K562 (cell line): ENCODE data around the gene MCU. TPM values are rescaled to one million over a fixed set of nuclear protein-coding genes. Genes with fewer than 3 reads are reported as not detected.
A peak's percentile ranks its signal among the peaks of the same experiment; 100 is the strongest.

Source experiments
- CBX1 ChIP-seq: sonication (generic); IDR thresholded peaks from 2 replicates; pipeline ENCODE4 v1.6.1; 2016; ENCODE audit warnings: antibody characterized with exemption, low read depth, mild to moderate bottlenecking
- DACH1 ChIP-seq: fragments of 450-650 bp; IDR thresholded peaks from 2 replicates; pipeline ENCODE4 v1.6.1; 2018; ENCODE audit not compliant: partially characterized antibody
- DIDO1 ChIP-seq: fragments of 450-650 bp; IDR thresholded peaks from 2 replicates; pipeline ENCODE4 v1.6.1; 2016; ENCODE audit warnings: low read depth, missing biosample characterization, missing genetic modification characterization
- HNRNPUL1 ChIP-seq: fragments of 200-400 bp; formaldehyde crosslinking; IDR thresholded peaks from 2 replicates; pipeline ENCODE4 v1.6.1; 2017; ENCODE audit warnings: low read length
- PCBP2 ChIP-seq: fragments of 200-400 bp; formaldehyde crosslinking; IDR thresholded peaks from 2 replicates; pipeline ENCODE4 v1.6.1; 2018; ENCODE audit warnings: low read length, low read depth, mild to moderate bottlenecking, moderate library complexity; ENCODE audit not compliant: poor library complexity, severe bottlenecking
- PHF21A ChIP-seq: fragments of 450-650 bp; IDR thresholded peaks from 2 replicates; pipeline ENCODE4 v1.6.1; 2017; ENCODE audit warnings: low read depth, borderline replicate concordance
- POLR3A ChIP-seq: IDR thresholded peaks from 2 replicates; pipeline ENCODE4 v1.6.1; 2011; ENCODE audit warnings: borderline replicate concordance, mild to moderate bottlenecking, moderate library complexity; ENCODE audit not compliant: insufficient read length, insufficient read depth; ENCODE audit errors: extremely low read depth
- POU5F1 ChIP-seq: fragments of 150-350 bp; IDR thresholded peaks from 2 replicates; pipeline ENCODE4 v1.6.1; 2014; ENCODE audit warnings: borderline replicate concordance, low read length, low read depth, mild to moderate bottlenecking; ENCODE audit not compliant: partially characterized antibody
- TAL1 ChIP-seq: fragments of 450-650 bp; IDR thresholded peaks from 2 replicates; pipeline ENCODE4 v1.6.1; 2016; ENCODE audit warnings: mild to moderate bottlenecking
- TFAM ChIP-seq: fragments of 250-450 bp; sonication (Bioruptor Pico); conservative IDR thresholded peaks from 2 replicates; pipeline ENCODE4 v1.5.0; 2021; ENCODE audit warnings: mild to moderate bottlenecking, moderate library complexity
- ZNF384 ChIP-seq: IDR thresholded peaks from 2 replicates; pipeline ENCODE4 v1.6.1; 2012; ENCODE audit warnings: low read depth, low read length, improper control_type of control experiment
- polyA plus RNA-seq, 8 experiments: library from polyadenylated mRNA; depleted of rRNA in 4 of 8; stranded (reverse) in 5 of 8; unstranded in 3 of 8; fragments of >200 nt; fragmentation: Nextera tagmentation in 2 of 8; fragmentation: Illumina TruSeq in 1 of 8; extraction: Ambion mirVana in 2 of 8; extraction: Trizol in 1 of 8; gene quantifications; 2 replicates each; pipeline versions ENCODE4 v1.2.1 to v1.2.3, GENCODE V29; 2011 to 2014; ENCODE audit warnings: inconsistent platforms in 1 of 8, missing spikeins in 1 of 8
- total RNA-seq, 7 experiments: library from RNA; depleted of rRNA in 6 of 7; stranded (reverse); fragments of >200 nt in 6 of 7; fragmentation: Illumina TruSeq in 2 of 7; extraction: Trizol in 2 of 7; gene quantifications; 2 replicates each; pipeline versions ENCODE4 v1.2.1 to v1.2.3, GENCODE V29; 2011 to 2021; ENCODE audit warnings: low replicate concordance in 1 of 7
- TF ChIP-seq, protein P1 (sequence below): fragments of 450-650 bp; formaldehyde crosslinking; conservative IDR thresholded peaks from 2 replicates; pipeline ENCODE4 v1.4.0; 2022; ENCODE audit warnings: mild to moderate bottlenecking, missing genetic modification characterization
- TF ChIP-seq, protein P2 (sequence below): fragments of 450-650 bp; IDR thresholded peaks from 2 replicates; pipeline ENCODE4 v1.6.1; 2017; ENCODE audit warnings: antibody characterized with exemption, mild to moderate bottlenecking
- TF ChIP-seq, protein P3 (sequence below): fragments of 250-450 bp; sonication (Bioruptor Pico); IDR thresholded peaks from 2 replicates; pipeline ENCODE4 v1.5.0; 2020; ENCODE audit warnings: mild to moderate bottlenecking, borderline replicate concordance
- TF ChIP-seq, protein P4 (sequence below): fragments of 250-450 bp; sonication (Bioruptor Pico); IDR thresholded peaks from 2 replicates; pipeline ENCODE4 v1.5.0; 2021; ENCODE audit warnings: mild to moderate bottlenecking, borderline replicate concordance
- TF ChIP-seq, protein P5 (sequence below), 2 experiments: fragments of 200-800 bp in 1 of 2; sonication (Bioruptor generic) in 1 of 2; sonication (generic) in 1 of 2; formaldehyde crosslinking in 1 of 2; IDR thresholded peaks in 1 of 2; conservative IDR thresholded peaks in 1 of 2; 2 replicates each; pipeline versions ENCODE4 v1.5.0 to v1.6.1; 2016 to 2020; ENCODE audit warnings: missing compliant biosample characterization in 1 of 2, missing genetic modification characterization in 1 of 2, missing genetic modification reagents in 1 of 2

The MCU gene
- total and polyA plus RNA-seq, 9 of the 15 experiments (the other 6 are each of a cell fraction or from before 2014, with no cell fraction given), result 8.2 to 88.8 (median 21.3) TPM

DNA sequence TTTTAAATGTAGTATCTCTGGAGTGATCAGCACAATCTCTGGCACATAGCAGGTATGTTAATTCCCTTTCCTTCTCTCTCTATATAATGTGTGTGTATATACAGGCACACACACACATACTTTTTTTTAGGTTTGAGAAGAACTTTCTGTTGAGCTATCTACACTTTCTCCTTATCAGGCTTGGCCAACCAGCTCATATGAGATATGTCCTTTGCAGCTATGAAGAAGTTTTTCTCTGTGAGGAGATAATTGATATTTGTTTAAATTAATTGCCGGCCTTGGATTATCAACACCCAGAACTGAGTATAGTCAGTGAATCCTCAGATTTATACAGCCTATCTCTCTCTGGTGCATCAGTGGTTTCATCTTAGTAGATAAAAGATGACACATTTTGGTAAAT, 2.3 kb upstream of the MCU start (continued):
- TF ChIP-seq, protein P1, sequence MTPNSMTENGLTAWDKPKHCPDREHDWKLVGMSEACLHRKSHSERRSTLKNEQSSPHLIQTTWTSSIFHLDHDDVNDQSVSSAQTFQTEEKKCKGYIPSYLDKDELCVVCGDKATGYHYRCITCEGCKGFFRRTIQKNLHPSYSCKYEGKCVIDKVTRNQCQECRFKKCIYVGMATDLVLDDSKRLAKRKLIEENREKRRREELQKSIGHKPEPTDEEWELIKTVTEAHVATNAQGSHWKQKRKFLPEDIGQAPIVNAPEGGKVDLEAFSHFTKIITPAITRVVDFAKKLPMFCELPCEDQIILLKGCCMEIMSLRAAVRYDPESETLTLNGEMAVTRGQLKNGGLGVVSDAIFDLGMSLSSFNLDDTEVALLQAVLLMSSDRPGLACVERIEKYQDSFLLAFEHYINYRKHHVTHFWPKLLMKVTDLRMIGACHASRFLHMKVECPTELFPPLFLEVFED (CRISPR knock-in tag), result no peak
- no peak for TF ChIP-seq POLR3A
- TF ChIP-seq, protein P2, sequence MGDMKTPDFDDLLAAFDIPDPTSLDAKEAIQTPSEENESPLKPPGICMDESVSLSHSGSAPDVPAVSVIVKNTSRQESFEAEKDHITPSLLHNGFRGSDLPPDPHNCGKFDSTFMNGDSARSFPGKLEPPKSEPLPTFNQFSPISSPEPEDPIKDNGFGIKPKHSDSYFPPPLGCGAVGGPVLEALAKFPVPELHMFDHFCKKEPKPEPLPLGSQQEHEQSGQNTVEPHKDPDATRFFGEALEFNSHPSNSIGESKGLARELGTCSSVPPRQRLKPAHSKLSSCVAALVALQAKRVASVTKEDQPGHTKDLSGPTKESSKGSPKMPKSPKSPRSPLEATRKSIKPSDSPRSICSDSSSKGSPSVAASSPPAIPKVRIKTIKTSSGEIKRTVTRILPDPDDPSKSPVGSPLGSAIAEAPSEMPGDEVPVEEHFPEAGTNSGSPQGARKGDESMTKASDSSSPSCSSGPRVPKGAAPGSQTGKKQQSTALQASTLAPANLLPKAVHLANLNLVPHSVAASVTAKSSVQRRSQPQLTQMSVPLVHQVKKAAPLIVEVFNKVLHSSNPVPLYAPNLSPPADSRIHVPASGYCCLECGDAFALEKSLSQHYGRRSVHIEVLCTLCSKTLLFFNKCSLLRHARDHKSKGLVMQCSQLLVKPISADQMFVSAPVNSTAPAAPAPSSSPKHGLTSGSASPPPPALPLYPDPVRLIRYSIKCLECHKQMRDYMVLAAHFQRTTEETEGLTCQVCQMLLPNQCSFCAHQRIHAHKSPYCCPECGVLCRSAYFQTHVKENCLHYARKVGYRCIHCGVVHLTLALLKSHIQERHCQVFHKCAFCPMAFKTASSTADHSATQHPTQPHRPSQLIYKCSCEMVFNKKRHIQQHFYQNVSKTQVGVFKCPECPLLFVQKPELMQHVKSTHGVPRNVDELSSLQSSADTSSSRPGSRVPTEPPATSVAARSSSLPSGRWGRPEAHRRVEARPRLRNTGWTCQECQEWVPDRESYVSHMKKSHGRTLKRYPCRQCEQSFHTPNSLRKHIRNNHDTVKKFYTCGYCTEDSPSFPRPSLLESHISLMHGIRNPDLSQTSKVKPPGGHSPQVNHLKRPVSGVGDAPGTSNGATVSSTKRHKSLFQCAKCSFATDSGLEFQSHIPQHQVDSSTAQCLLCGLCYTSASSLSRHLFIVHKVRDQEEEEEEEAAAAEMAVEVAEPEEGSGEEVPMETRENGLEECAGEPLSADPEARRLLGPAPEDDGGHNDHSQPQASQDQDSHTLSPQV, result 0 out of 2 replicates have a peak, but pooled peaks have one; percentile 23
- TF ChIP-seq CBX1, result no peak
- TF ChIP-seq TFAM, result no peak
- no peak for TF ChIP-seq DIDO1 (tag)
- peak; percentile 65 for TF ChIP-seq TAL1
- peak; percentile 41 for TF ChIP-seq DACH1
- no peak for TF ChIP-seq PHF21A
- TF ChIP-seq PCBP2, result no peak
- TF ChIP-seq HNRNPUL1, result no peak
- TF ChIP-seq ZNF384, result peak; percentile 44; the same call in 1 of the 2 replicates
- TF ChIP-seq, protein P3, sequence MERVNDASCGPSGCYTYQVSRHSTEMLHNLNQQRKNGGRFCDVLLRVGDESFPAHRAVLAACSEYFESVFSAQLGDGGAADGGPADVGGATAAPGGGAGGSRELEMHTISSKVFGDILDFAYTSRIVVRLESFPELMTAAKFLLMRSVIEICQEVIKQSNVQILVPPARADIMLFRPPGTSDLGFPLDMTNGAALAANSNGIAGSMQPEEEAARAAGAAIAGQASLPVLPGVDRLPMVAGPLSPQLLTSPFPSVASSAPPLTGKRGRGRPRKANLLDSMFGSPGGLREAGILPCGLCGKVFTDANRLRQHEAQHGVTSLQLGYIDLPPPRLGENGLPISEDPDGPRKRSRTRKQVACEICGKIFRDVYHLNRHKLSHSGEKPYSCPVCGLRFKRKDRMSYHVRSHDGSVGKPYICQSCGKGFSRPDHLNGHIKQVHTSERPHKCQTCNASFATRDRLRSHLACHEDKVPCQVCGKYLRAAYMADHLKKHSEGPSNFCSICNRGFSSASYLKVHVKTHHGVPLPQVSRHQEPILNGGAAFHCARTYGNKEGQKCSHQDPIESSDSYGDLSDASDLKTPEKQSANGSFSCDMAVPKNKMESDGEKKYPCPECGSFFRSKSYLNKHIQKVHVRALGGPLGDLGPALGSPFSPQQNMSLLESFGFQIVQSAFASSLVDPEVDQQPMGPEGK (CRISPR knock-in tag), result no peak
- TF ChIP-seq, protein P4, sequence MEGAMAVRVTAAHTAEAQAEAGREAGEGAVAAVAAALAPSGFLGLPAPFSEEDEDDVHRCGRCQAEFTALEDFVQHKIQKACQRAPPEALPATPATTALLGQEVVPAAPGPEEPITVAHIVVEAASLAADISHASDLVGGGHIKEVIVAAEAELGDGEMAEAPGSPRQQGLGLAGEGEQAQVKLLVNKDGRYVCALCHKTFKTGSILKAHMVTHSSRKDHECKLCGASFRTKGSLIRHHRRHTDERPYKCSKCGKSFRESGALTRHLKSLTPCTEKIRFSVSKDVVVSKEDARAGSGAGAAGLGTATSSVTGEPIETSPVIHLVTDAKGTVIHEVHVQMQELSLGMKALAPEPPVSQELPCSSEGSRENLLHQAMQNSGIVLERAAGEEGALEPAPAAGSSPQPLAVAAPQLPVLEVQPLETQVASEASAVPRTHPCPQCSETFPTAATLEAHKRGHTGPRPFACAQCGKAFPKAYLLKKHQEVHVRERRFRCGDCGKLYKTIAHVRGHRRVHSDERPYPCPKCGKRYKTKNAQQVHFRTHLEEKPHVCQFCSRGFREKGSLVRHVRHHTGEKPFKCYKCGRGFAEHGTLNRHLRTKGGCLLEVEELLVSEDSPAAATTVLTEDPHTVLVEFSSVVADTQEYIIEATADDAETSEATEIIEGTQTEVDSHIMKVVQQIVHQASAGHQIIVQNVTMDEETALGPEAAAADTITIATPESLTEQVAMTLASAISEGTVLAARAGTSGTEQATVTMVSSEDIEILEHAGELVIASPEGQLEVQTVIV (CRISPR knock-in tag), result no peak
- TF ChIP-seq POU5F1, result no peak
- TF ChIP-seq, protein P5, sequence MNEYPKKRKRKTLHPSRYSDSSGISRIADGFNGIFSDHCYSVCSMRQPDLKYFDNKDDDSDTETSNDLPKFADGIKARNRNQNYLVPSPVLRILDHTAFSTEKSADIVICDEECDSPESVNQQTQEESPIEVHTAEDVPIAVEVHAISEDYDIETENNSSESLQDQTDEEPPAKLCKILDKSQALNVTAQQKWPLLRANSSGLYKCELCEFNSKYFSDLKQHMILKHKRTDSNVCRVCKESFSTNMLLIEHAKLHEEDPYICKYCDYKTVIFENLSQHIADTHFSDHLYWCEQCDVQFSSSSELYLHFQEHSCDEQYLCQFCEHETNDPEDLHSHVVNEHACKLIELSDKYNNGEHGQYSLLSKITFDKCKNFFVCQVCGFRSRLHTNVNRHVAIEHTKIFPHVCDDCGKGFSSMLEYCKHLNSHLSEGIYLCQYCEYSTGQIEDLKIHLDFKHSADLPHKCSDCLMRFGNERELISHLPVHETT (CRISPR knock-in tag; conservative IDR thresholded peaks at IDR 0.05 in 1 of 2, IDR thresholded peaks at IDR 0.05 in 1 of 2), result no peak
